Astrocyte (in vitro differentiated cells and primary cell): Measurements from ENCODE around the gene CTSD. TPM values are rescaled to one million over a fixed set of nuclear protein-coding genes. Genes with fewer than 3 reads are reported as not detected.

Experiments used
- DNase-seq: peaks from one replicate; pipeline ENCODE4 v3.0.0-alpha.2; 2010; ENCODE audit warnings: low read depth
- FAIRE-seq: peaks from 2 replicates; lab custom pipeline; 2011; peaks lifted over from hg19 to GRCh38; lab: Jason Lieb, UNC
- H2AFZ ChIP-seq: 2 replicates; pipeline ENCODE4 v1.6.0; 2012; ENCODE audit warnings: low read depth, low read length, inconsistent platforms
- H3K27ac ChIP-seq: 2 replicates; pipeline ENCODE4 v1.5.1; 2011; ENCODE audit warnings: low read depth, low read length, inconsistent platforms
- H3K27me3 ChIP-seq: 2 replicates; pipeline ENCODE4 v1.6.0; 2011; ENCODE audit warnings: low read length, inconsistent platforms; ENCODE audit not compliant: insufficient read depth
- H3K36me3 ChIP-seq: 2 replicates; pipeline ENCODE4 v1.5.1; 2011; ENCODE audit warnings: low read length, inconsistent platforms; ENCODE audit not compliant: insufficient read depth
- H3K4me1 ChIP-seq: 2 replicates; pipeline ENCODE4 v1.5.1; 2011; ENCODE audit warnings: low read length, inconsistent platforms; ENCODE audit not compliant: insufficient read depth
- H3K4me2 ChIP-seq: 2 replicates; pipeline ENCODE4 v1.6.0; 2012; ENCODE audit warnings: low read length, inconsistent platforms
- H3K4me3 ChIP-seq: 2 replicates; pipeline ENCODE4 v1.5.1; 2011; ENCODE audit warnings: low read depth, mild to moderate bottlenecking, low read length, inconsistent platforms; ENCODE audit not compliant: insufficient read depth
- H3K79me2 ChIP-seq: 2 replicates; pipeline ENCODE4 v1.6.0; 2012; ENCODE audit warnings: mild to moderate bottlenecking, low read length, inconsistent platforms; ENCODE audit not compliant: insufficient read depth
- H3K9ac ChIP-seq: 2 replicates; pipeline ENCODE4 v1.6.0; 2012; ENCODE audit warnings: mild to moderate bottlenecking, low read length, inconsistent platforms
- H3K9me3 ChIP-seq: 2 replicates; pipeline ENCODE4 v1.5.1; 2012; ENCODE audit warnings: low read depth, mild to moderate bottlenecking, low read length, inconsistent platforms; ENCODE audit not compliant: insufficient read depth
- H4K20me1 ChIP-seq: 2 replicates; pipeline ENCODE4 v1.6.0; 2012; ENCODE audit warnings: low read length, inconsistent platforms; ENCODE audit not compliant: insufficient read depth
- H3K27ac Mint-ChIP-seq: one replicate; pipeline ENCODE4 v1.8.0; 2021; ENCODE audit warnings: mild to moderate bottlenecking, mixed read lengths; ENCODE audit not compliant: unreplicated experiment
- H3K27me3 Mint-ChIP-seq: one replicate; pipeline ENCODE4 v1.8.0; 2021; ENCODE audit warnings: low read depth, mixed read lengths; ENCODE audit not compliant: unreplicated experiment
- H3K36me3 Mint-ChIP-seq: one replicate; pipeline ENCODE4 v1.8.0; 2021; ENCODE audit warnings: low read depth, mixed read lengths; ENCODE audit not compliant: unreplicated experiment
- H3K4me1 Mint-ChIP-seq: one replicate; pipeline ENCODE4 v1.8.0; 2021; ENCODE audit warnings: low read depth, mixed read lengths; ENCODE audit not compliant: unreplicated experiment
- H3K4me3 Mint-ChIP-seq: one replicate; pipeline ENCODE4 v1.8.0; 2021; ENCODE audit warnings: mild to moderate bottlenecking, moderate library complexity, mixed read lengths; ENCODE audit not compliant: unreplicated experiment
- H3K9me3 Mint-ChIP-seq: one replicate; pipeline ENCODE4 v1.8.0; 2021; ENCODE audit warnings: mild to moderate bottlenecking, mixed read lengths; ENCODE audit not compliant: unreplicated experiment
- CTCF ChIP-seq: IDR thresholded peaks from 2 replicates; pipeline ENCODE4 v1.5.1; 2011; ENCODE audit warnings: low read depth, mild to moderate bottlenecking, inconsistent platforms, low read length, moderate library complexity; ENCODE audit not compliant: insufficient read depth
- EZH2 ChIP-seq: IDR thresholded peaks from 2 replicates; pipeline ENCODE4 v1.6.1; 2012; ENCODE audit warnings: mild to moderate bottlenecking, low read length, inconsistent platforms; ENCODE audit not compliant: insufficient read depth
- total RNA-seq: library from RNA; stranded (reverse); gene quantifications from 2 replicates; pipeline ENCODE4 v1.2.1, GENCODE V29; 2021

The CTSD gene
- total RNA-seq, 1 donor from 2014 or later = 290 TPM

- Histone ChIP-seq H4K20me1 (no peaks in the 10 kb centered on the region), H3K4me3 (no peak overlapping the region), H2AFZ (no peak overlapping the region), H3K27ac (no peak overlapping the region), H3K9me3 (no peaks in the 10 kb centered on the region), H3K27me3 (no peaks in the 10 kb centered on the region), H3K4me1 (peaks cover 8% of the 10 kb centered on the region), H3K36me3 (no peaks in the 10 kb centered on the region), H3K9ac (no peak overlapping the region), H3K4me2 (no peak overlapping the region), H3K79me2 (no peaks in the 10 kb centered on the region)
- DNase-seq (no peak), FAIRE-seq (no peak)
- no peak overlapping the region for H3K27ac Mint-ChIP-seq
- H3K4me3 Mint-ChIP-seq = no peak overlapping the region
- peaks cover 41% of the 10 kb centered on the region for H3K27me3 Mint-ChIP-seq
- no peak for TF ChIP-seq CTCF
- no peak for TF ChIP-seq EZH2
- peaks cover 9% of the 10 kb centered on the region for H3K9me3 Mint-ChIP-seq
- peaks cover 9% of the 10 kb centered on the region for H3K4me1 Mint-ChIP-seq
- H3K36me3 Mint-ChIP-seq = peaks cover 3% of the 10 kb centered on the region
These were observed 14.6 kb upstream of the CTSD start for GRCh38 chr11:1778141-1778911.

- H3K27ac Mint-ChIP-seq = no peak overlapping the region
- H2AFZ ChIP-seq = no peak overlapping the region
- peaks cover 9% of the 10 kb centered on the region for H3K4me1 Mint-ChIP-seq
- peaks cover 36% of the 10 kb centered on the region for H3K27me3 Mint-ChIP-seq
- no peak for FAIRE-seq
- H3K4me3 ChIP-seq = no peak overlapping the region
- H4K20me1 ChIP-seq = no peaks in the 10 kb centered on the region
- DNase-seq = no peak
- no peaks in the 10 kb centered on the region for H3K79me2 ChIP-seq
- H3K4me3 Mint-ChIP-seq = no peak overlapping the region
- H3K9me3 ChIP-seq = no peaks in the 10 kb centered on the region
- no peaks in the 10 kb centered on the region for H3K27me3 ChIP-seq
- H3K27ac ChIP-seq = no peak overlapping the region
- no peaks in the 10 kb centered on the region for H3K36me3 ChIP-seq
- no peak overlapping the region for H3K4me2 ChIP-seq
- TF ChIP-seq CTCF (no peak), EZH2 (no peak)
- H3K4me1 ChIP-seq = peaks cover 5% of the 10 kb centered on the region
- peaks cover 9% of the 10 kb centered on the region for H3K9me3 Mint-ChIP-seq
- H3K9ac ChIP-seq = no peak overlapping the region
- no peaks in the 10 kb centered on the region for H3K36me3 Mint-ChIP-seq
These were observed 14.0 kb upstream of the CTSD start for GRCh38 chr11:1777737-1778136.
